GM12878 (cell line): ENCODE data around the gene LRP1B. TPM values are rescaled to one million over a fixed set of nuclear protein-coding genes. Genes with fewer than 3 reads are reported as not detected.

Experiments used
- ATAC-seq: fragments of 200-7000 bp; cut with Tn5 transposase; 3 replicates; pipeline ENCODE4 v1.9.1; 2020; ENCODE audit warnings: mild to moderate bottlenecking, moderate library complexity
- BruUV-seq: library from RNA; stranded (reverse); fragments of 400-500 nt; replicated peaks from 2 replicates; lab custom pipeline; 2021; lab: Mats Ljungman, UMichigan
- CTCF ChIA-PET: fragments of 300-600 bp; sonication (Branson Sonifier 250); formaldehyde crosslinking; extraction: SDS; loops from one replicate; lab custom pipeline; 2021; ENCODE audit warnings: inconsistent platforms; lab: Yijun Ruan, JAX
- POLR2A ChIA-PET: fragments of 350-600 bp; formaldehyde crosslinking; extraction: SDS; loops from one replicate; lab custom pipeline; 2021; ENCODE audit warnings: inconsistent platforms; lab: Charles Lee
- RAD21 ChIA-PET: fragments of 300-600 bp; sonication (Branson Sonifier 250); formaldehyde crosslinking; loops from one replicate; lab custom pipeline; 2023; ENCODE audit warnings: antibody characterized with exemption; ENCODE audit not compliant: unreplicated experiment; lab: Charles Lee
- SMC1A ChIA-PET: fragments of 300-600 bp; sonication (Branson Sonifier 250); formaldehyde crosslinking; loops from one replicate; lab custom pipeline; 2023; ENCODE audit not compliant: unreplicated experiment, uncharacterized antibody; lab: Charles Lee
- DNase-seq: peaks from one replicate; pipeline ENCODE4 v3.0.0-alpha.2; 2011; ENCODE audit warnings: low read depth, low spot score
- FAIRE-seq: peaks from 3 replicates; lab custom pipeline; 2011; peaks lifted over from hg19 to GRCh38; lab: Jason Lieb, UNC
- H2AFZ ChIP-seq: 2 replicates; pipeline ENCODE4 v1.6.0; 2011; ENCODE audit warnings: low read depth, low read length, control low read depth; ENCODE audit not compliant: control insufficient read depth
- H3K27ac ChIP-seq: 2 replicates; pipeline ENCODE4 v1.5.1; 2011; ENCODE audit warnings: control low read depth; ENCODE audit not compliant: control insufficient read depth, insufficient read depth
- H3K27me3 ChIP-seq, 2 experiments: replicated peaks in 1 of 2; 2 replicates each; pipeline versions ENCODE4 v1.6.0 to v1.6.1; 2011; ENCODE audit warnings: low read length in 1 of 2; ENCODE audit not compliant: control insufficient read depth in 2 of 2, insufficient read depth in 2 of 2
- H3K36me3 ChIP-seq, 2 experiments: 2 replicates each; pipeline ENCODE4 v1.5.1; 2011; ENCODE audit warnings: low read length in 1 of 2; ENCODE audit not compliant: control insufficient read depth in 2 of 2, insufficient read depth in 2 of 2
- H3K4me1 ChIP-seq: 2 replicates; pipeline ENCODE4 v1.6.1; 2011; ENCODE audit warnings: mild to moderate bottlenecking, low read length, moderate library complexity, mixed read lengths; ENCODE audit not compliant: control insufficient read depth, insufficient read depth
- H3K4me2 ChIP-seq: 2 replicates; pipeline ENCODE4 v1.6.0; 2011; ENCODE audit warnings: control low read depth; ENCODE audit not compliant: control insufficient read depth, insufficient read depth
- H3K4me3 ChIP-seq: fragments of 200-600 bp; sonication (generic); 2 replicates; pipeline ENCODE4 v1.5.1; 2016
- H3K79me2 ChIP-seq: 2 replicates; pipeline ENCODE4 v1.6.0; 2011; ENCODE audit warnings: low read length; ENCODE audit not compliant: control insufficient read depth, insufficient read depth
- H3K9ac ChIP-seq: 2 replicates; pipeline ENCODE4 v1.8.0; 2011; ENCODE audit warnings: low read length, control low read depth, mixed read lengths; ENCODE audit not compliant: control insufficient read depth, insufficient read depth
- H3K9me3 ChIP-seq: replicated peaks from 3 replicates; pipeline ENCODE4 v1.5.1; 2011; ENCODE audit warnings: mild to moderate bottlenecking, low read length; ENCODE audit not compliant: control insufficient read depth, insufficient read depth
- H4K20me1 ChIP-seq: 2 replicates; pipeline ENCODE4 v1.6.0; 2011; ENCODE audit not compliant: control insufficient read depth, insufficient read depth
- ESRRA ChIP-seq: IDR thresholded peaks from 2 replicates; pipeline ENCODE4 v1.6.1; 2012; ENCODE audit warnings: mild to moderate bottlenecking, low read length, improper control_type of control experiment
- EZH2 ChIP-seq: IDR thresholded peaks from 2 replicates; pipeline ENCODE4 v1.6.1; 2012; ENCODE audit warnings: low read depth, mild to moderate bottlenecking, control low read depth, inconsistent platforms, low read length, borderline replicate concordance; ENCODE audit not compliant: control insufficient read depth
- HDAC2 ChIP-seq: fragments of 200-600 bp; sonication (generic); IDR thresholded peaks from 2 replicates; pipeline ENCODE4 v1.6.1; 2017
- LARP7 ChIP-seq: fragments of 450-650 bp; IDR thresholded peaks from 2 replicates; pipeline ENCODE4 v1.6.1; 2017; ENCODE audit warnings: mild to moderate bottlenecking
- NKRF ChIP-seq: fragments of 450-650 bp; conservative IDR thresholded peaks from 2 replicates; pipeline ENCODE4 v1.6.1; 2017; ENCODE audit warnings: mild to moderate bottlenecking, moderate library complexity
- NR2C2 ChIP-seq: IDR thresholded peaks from 2 replicates; pipeline ENCODE4 v1.6.1; 2011; ENCODE audit warnings: borderline replicate concordance, low read depth; ENCODE audit not compliant: control insufficient read depth, insufficient read length
- POLR2AphosphoS5 ChIP-seq: IDR thresholded peaks from 2 replicates; pipeline ENCODE4 v1.6.1; 2011; ENCODE audit warnings: mild to moderate bottlenecking, low read length, inconsistent platforms
- POU2F2 ChIP-seq: IDR thresholded peaks from 3 replicates; pipeline ENCODE4 v1.6.1; 2011; ENCODE audit warnings: low read depth, mild to moderate bottlenecking, low read length, borderline replicate concordance
- SP1 ChIP-seq: IDR thresholded peaks from one replicate; pipeline ENCODE4 v1.6.1; 2011; ENCODE audit warnings: low read depth, low read length
- STAT1 ChIP-seq: fragments of 450-650 bp; conservative IDR thresholded peaks from 2 replicates; pipeline ENCODE4 v1.6.1; 2014; ENCODE audit warnings: antibody characterized with exemption, mild to moderate bottlenecking
- TCF7 ChIP-seq: IDR thresholded peaks from 2 replicates; pipeline ENCODE4 v1.6.1; 2014; ENCODE audit warnings: antibody characterized with exemption, borderline replicate concordance
- USF2 ChIP-seq: IDR thresholded peaks from 2 replicates; pipeline ENCODE4 v1.6.1; 2011; ENCODE audit warnings: low read depth, low read length, improper control_type of control experiment, borderline replicate concordance
- WGBS: methylation state at CpG from one replicate; pipeline ENCODE4 v1.1.6; 2016; ENCODE audit warnings: low lambda C conversion rate; ENCODE audit not compliant: insufficient replicate concordance, insufficient coverage; ENCODE audit errors: missing lambda C conversion rate; 5-methylcytosine and 5-hydroxymethylcytosine counted together
- in situ Hi-C: fragments of 300-500 bp; cut with MboI; formaldehyde crosslinking; loops from 9 replicates; pipeline ENCODE4 v1.14.3; 2018; ENCODE audit warnings: mixed read lengths
- intact Hi-C: fragments of 100-400 bp; cut with micrococcal nuclease; formaldehyde crosslinking; loops from one replicate; pipeline ENCODE4 v1.14.2; 2022; ENCODE audit not compliant: unreplicated experiment
- polyA plus RNA-seq, 11 experiments: library from polyadenylated mRNA; depleted of rRNA in 4 of 11; unstranded in 6 of 11; stranded (reverse) in 5 of 11; fragments of >200 nt; fragmentation: Nextera tagmentation in 4 of 11; fragmentation: Illumina TruSeq in 1 of 11; extraction: Ambion mirVana in 4 of 11; extraction: Trizol in 1 of 11; gene quantifications; 1 replicate in 1 of 11; 2 replicates in 10 of 11; pipeline versions ENCODE4 v1.2.1 to v1.2.3, GENCODE V29; 2011 to 2016; ENCODE audit warnings: inconsistent platforms in 2 of 11, missing spikeins in 2 of 11, low read depth in 1 of 11
- total RNA-seq, 4 experiments: library from RNA; depleted of rRNA in 3 of 4; stranded (reverse); fragments of >200 nt in 3 of 4; fragmentation: Illumina TruSeq in 1 of 4; extraction: Trizol in 1 of 4; gene quantifications; 2 replicates each; pipeline versions ENCODE4 v1.2.1 to v1.2.3, GENCODE V29; 2013 to 2021

Gene LRP1B
- total and polyA plus RNA-seq, 10 of the 15 experiments (the other 5 are each of a cell fraction or from before 2014, with no cell fraction given): under 0.01 to 0.06 (median 0.03) TPM; not detected in 5

DNA sequence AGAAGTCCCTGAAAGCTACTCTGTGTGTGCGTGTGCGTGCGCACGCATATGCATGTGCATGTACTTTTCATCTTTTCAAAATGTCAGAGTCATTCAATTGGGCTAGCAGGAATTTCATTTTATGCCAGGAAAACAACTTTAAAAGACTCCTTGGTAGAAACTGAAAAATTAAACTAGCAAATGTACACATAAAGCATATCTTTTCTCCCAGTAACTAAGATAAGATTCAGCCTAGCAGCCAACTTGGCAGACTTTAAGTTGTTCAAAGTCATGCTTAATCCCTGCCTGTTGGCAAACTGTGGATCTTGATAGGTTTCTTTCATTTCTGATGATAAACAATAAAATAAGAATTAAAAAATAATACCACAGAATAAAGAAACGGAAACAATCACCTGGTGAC lies 1129.1 kb downstream of the LRP1B start:
- Histone ChIP-seq H3K79me2 (no peaks in the 10 kb centered on the region), H3K27me3 (no peaks in the 10 kb centered on the region), H3K4me3 (no peak overlapping the region), H3K9me3 (no peaks in the 10 kb centered on the region), H3K27ac (no peak overlapping the region), H4K20me1 (no peaks in the 10 kb centered on the region), H3K9ac (no peak overlapping the region), H2AFZ (no peak overlapping the region), H3K36me3 (no peaks in the 10 kb centered on the region), H3K4me2 (no peak overlapping the region), H3K4me1 (no peaks in the 10 kb centered on the region)
- TF ChIP-seq NR2C2 (no peak), TCF7 (no peak), SP1 (no peak), HDAC2 (no peak), NKRF (no peak), STAT1 (no peak), USF2 (no peak), ESRRA (no peak), EZH2 (no peak), POU2F2 (no peak), POLR2AphosphoS5 (no peak), LARP7 (no peak)
- intact Hi-C loops: no loop called here
- DNase-seq: no peak
- ATAC-seq: no peak
- ChIA-PET CTCF (no interaction called here), POLR2A (no interaction called here), RAD21 (no interaction called here), SMC1A (no interaction called here)
- no peak for FAIRE-seq
- 80% methylated on average over 5 of the region's 5 CpGs for WGBS
- BruUV-seq: no TSS peak
- in situ Hi-C loops: no loop called here
